WI38 (cell line): Measurements from ENCODE around the gene NAIP.
"Not testable (repeated sequence)": the region's sequence is repeated elsewhere in the genome, so short reads cannot be mapped to it uniquely, and the experiment has no call there.

Experiments used
- H3K4me3 ChIP-seq: 2 replicates; pipeline ENCODE4 v1.5.1; 2011; ENCODE audit warnings: low read depth, mild to moderate bottlenecking, control low read depth, low read length
- TF ChIP-seq, protein P1 (sequence below): IDR thresholded peaks from 2 replicates; pipeline ENCODE4 v1.5.1; 2012; ENCODE audit warnings: low read depth, mild to moderate bottlenecking, control low read depth, low read length

The NAIP gene

DNA sequence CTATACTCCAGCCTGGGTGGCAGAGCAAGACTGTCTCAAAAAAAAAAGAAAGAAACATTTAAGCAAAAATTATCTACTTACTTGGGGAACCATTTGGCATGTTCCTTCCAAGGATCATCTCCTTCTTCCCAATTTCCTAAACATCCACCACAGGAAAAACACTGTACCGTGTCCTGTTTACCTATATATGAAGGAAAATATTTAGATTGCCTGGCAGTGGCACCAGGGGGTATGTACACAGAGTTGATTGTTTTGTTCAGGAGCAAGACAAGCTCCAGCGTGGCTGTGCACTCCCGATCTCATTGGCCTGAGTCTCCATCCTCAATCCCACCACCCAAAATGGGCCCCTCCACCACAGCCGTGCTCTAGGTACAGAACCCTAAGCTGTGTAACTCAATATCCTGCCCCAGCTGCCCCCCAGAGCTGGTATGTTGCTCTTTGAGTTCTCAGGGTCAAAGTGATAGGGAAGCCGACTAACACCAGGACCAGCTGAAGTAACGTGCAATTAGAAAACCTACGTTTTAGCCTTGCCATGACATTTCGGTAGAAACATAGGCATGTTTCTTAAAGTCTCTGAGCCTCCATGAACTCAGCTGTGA, 13.8 kb downstream of the NAIP start:
- no peak overlapping the region for H3K4me3 ChIP-seq
- TF ChIP-seq, protein P1, sequence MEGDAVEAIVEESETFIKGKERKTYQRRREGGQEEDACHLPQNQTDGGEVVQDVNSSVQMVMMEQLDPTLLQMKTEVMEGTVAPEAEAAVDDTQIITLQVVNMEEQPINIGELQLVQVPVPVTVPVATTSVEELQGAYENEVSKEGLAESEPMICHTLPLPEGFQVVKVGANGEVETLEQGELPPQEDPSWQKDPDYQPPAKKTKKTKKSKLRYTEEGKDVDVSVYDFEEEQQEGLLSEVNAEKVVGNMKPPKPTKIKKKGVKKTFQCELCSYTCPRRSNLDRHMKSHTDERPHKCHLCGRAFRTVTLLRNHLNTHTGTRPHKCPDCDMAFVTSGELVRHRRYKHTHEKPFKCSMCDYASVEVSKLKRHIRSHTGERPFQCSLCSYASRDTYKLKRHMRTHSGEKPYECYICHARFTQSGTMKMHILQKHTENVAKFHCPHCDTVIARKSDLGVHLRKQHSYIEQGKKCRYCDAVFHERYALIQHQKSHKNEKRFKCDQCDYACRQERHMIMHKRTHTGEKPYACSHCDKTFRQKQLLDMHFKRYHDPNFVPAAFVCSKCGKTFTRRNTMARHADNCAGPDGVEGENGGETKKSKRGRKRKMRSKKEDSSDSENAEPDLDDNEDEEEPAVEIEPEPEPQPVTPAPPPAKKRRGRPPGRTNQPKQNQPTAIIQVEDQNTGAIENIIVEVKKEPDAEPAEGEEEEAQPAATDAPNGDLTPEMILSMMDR: no peak

DNA sequence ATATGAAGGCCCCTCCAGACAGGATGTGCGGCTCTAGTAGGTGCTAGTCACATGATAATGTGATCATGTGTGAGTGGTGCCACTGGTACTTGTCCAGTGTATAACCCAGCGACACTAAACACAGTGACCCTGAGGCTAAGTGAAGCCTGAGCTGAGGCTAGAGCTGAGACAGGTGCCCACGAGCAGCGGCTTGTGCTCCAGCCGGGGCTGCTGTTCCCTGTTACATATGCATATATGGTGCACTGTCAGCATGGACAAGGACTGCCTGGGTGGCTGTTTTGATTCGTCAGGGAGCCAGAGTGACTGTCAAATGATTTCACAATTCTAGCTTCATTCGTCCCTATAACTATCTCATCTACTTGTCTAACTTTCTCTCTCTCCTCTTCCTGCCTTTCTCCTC, 18.2 kb downstream of the NAIP start:
- H3K4me3 ChIP-seq: not testable (repeated sequence)

DNA sequence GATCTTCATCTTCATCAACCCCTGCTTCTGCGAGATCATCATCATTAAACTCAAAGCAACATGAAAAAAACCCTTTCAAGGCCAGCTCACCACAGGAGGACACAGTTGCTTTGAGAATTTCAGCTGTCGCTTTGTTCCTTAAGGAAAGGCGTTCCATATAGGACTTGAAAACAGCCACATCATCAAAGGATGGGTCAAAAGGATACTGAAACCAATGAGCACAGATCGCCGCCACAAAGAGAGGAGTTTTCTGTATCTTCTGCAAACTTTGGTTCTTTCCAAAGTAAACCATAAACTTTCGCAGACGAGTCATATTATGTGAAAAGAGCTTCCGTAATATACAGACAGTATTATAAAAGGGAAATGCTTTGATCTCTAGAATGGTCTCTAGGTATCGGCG, 40.3 kb downstream of the NAIP start:
- H3K4me3 ChIP-seq: not testable (repeated sequence)

DNA sequence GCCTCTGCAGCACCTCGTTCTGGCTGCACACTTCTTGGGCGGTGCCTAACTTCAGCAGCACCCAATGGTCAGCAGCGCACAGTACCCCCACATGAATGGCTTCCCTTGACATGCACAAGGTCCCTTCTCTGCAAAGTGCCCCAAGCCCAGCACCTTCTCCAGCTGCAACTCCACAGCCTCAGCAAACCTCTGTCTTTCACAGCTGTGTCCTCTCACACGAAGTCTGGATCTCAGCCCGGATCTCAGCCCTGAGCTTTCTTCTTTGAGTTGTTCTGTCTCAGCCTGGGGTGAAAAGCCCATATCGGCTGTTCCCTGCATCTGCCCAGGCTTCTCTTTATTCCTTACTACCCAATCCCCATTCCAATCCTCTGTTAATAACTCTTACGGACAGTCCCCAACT, 57.9 kb downstream of the NAIP start:
- not testable (repeated sequence) for H3K4me3 ChIP-seq

DNA sequence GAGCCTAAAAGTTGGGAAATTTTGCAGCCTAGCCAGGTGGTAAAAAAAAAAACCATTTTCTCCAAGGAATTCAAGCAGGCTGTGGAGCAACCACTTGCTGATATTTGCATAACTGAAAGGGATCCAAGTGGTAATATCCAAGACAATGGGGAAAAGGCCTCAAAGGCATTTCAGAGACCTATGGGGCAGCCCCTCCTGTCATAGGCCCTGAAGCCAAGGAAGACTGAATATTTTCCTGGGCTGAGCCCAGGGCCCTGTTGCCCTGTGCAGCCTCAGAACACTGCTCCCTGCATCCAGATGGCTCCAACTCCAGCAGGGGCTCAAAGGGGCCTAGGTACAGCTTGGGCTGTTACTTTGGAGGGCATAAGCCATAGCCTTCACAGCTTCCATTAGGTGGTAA, 60.6 kb downstream of the NAIP start:
- not testable (repeated sequence) for H3K4me3 ChIP-seq

DNA sequence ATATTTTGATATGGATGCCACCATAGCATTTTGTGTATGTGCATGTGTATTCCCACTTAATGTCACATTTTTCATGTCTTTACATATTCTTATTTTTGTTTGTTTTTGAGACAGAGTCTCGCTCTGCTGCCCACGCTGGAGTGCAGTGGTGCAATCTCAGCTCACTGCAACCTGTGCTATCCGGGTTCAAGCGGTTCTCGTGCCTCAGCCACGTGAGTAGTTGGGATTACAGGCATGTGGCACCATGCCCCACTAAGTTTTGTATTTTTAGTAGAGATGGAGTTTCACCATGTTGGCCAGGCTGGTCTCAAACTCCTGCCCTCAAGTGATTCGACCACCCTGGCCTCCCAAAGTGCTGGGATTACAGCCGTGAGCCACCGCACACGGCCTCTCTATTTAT, 72.1 kb downstream of the NAIP start:
- not testable (repeated sequence) for H3K4me3 ChIP-seq

DNA sequence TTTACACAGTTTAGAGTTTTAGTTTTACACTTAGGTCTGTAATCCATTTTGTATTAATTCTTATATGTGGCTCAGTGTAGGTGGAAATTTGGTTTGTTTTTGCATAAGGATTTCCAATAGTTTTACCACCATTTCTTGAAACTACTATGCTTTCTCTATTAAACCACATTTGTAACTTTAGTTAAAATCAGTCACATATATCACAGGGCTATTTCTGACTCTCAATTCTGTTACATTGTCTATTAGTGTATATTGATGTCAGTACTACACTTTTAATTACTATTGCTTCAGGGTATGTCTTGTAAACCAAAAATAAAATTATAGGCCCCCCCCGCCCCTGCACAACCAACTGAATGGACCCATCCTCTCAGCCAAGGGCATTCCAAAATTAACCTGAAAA, 92.6 kb downstream of the NAIP start:
- H3K4me3 ChIP-seq: not testable (repeated sequence)

DNA sequence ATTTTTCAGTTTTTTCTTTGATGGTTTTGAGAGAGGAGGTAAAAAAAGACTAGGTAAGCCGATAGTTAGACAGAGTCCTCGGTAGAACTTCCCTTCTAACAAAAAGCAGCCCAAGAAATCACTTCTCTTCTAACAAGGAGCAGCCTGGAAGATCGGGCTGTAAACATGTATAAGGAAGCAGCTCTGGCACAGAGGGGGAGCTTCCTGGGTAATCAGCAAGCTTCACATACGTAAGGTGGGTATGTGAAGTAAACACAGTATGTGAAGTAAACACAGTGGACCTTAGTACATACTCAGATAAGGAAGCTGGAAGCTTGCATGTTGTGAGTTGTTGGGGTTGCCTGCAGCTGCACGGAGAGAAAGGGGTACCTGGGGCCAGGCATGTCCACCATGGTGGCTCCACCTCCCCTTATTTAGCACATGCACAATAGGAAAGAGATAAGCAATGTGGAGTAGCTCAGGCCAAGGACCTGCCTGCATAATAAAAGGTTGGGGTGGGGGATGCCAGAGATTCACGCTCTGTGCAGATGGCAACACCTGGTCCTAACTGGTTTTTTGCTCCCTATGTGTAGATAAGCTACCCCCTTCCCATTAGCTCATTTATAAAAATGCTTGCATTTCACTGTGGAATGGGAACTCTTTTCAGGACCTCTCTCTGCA, 93.3 kb downstream of the NAIP start:
- H3K4me3 ChIP-seq: not testable (repeated sequence)

DNA sequence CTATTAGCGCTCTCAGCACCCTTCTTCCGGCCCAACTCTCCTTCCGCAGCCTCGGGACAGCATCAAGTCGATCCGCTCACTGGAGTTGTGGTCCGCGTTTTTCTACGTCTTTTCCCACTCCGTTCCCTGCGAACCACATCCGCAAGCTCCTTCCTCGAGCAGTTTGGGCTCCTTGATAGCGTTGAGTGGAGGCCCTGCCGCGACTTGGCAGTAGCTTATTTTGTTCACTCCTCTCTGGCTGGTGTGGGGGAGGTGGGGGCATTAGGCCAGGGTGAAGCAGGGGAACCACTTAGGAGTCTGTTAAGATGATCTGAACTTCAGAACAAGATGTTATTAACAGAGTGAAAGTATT, 100.0 kb downstream of the NAIP start:
- H3K4me3 ChIP-seq: not testable (repeated sequence)
